ENCODE data around the gene BCAP31.
"Not testable (repeated sequence)": the region's sequence is repeated elsewhere in the genome, so short reads cannot be mapped to it uniquely, and the experiment has no call there.

BCAP31 gene

GRCh38 chrX:153692611-153693156, 31.5 kb downstream of the BCAP31 start:
- no peak for DNase-seq

GRCh38 chrX:153692003-153692402, 32.2 kb downstream of the BCAP31 start:
- no peak for DNase-seq

- DNase-seq: not testable (repeated sequence)
These were observed 33.0 kb downstream of the BCAP31 start for GRCh38 chrX:153691032-153691827.

GRCh38 chrX:153690466-153690865, 33.7 kb downstream of the BCAP31 start:
- peak in 1 of 2 experiments; percentile 23 for DNase-seq

- no peak for DNase-seq
These were observed 34.3 kb downstream of the BCAP31 start for GRCh38 chrX:153689654-153690465.

GRCh38 chrX:153688911-153689590, 35.1 kb downstream of the BCAP31 start:
- peak in 1 of 2 experiments; percentile 54 for DNase-seq

- no peak for DNase-seq
These were observed 35.7 kb downstream of the BCAP31 start for GRCh38 chrX:153688506-153688905.

- DNase-seq: no peak
These were observed 36.1 kb downstream of the BCAP31 start for GRCh38 chrX:153688071-153688470.

- peak; percentile 66 to 71 for DNase-seq
These were observed 36.8 kb downstream of the BCAP31 start, which contains the start of gene SLC6A8 for GRCh38 chrX:153687121-153688039. SLC6A8 (plus strand) TSS chrX:153687926; CDS start chrX:153688575, 649 bp downstream.

- DNase-seq: peak in 1 of 2 experiments; percentile 33
These were observed 37.5 kb downstream of the BCAP31 start for GRCh38 chrX:153686711-153687110.

- no peak for DNase-seq
These were observed 38.2 kb downstream of the BCAP31 start for GRCh38 chrX:153685751-153686696.

GRCh38 chrX:153685156-153685536, 39.0 kb downstream of the BCAP31 start:
- DNase-seq: no peak

- DNase-seq: peak in 1 of 2 experiments; percentile 21
These were observed 39.6 kb downstream of the BCAP31 start for GRCh38 chrX:153684467-153685155.

- DNase-seq: not testable (repeated sequence)
These were observed 40.7 kb downstream of the BCAP31 start for GRCh38 chrX:153683486-153683885.

GRCh38 chrX:153681175-153681574, 43.0 kb downstream of the BCAP31 start:
- no peak for DNase-seq

GRCh38 chrX:153674219-153674851, 49.9 kb downstream of the BCAP31 start:
- DNase-seq: no peak

GRCh38 chrX:153673428-153674218, 50.6 kb downstream of the BCAP31 start, which contains the start of gene PNCK:
PNCK (minus strand) TSS chrX:153673813; CDS start chrX:153673076, 737 bp downstream.
- no peak for DNase-seq
